ENCODE results near the gene PIBF1. TPM values are rescaled to one million over a fixed set of nuclear protein-coding genes. Genes with fewer than 3 reads are reported as not detected.

Gene PIBF1
- total RNA-seq, 1 experiment from 2014 or later: 12.5 TPM

DNA sequence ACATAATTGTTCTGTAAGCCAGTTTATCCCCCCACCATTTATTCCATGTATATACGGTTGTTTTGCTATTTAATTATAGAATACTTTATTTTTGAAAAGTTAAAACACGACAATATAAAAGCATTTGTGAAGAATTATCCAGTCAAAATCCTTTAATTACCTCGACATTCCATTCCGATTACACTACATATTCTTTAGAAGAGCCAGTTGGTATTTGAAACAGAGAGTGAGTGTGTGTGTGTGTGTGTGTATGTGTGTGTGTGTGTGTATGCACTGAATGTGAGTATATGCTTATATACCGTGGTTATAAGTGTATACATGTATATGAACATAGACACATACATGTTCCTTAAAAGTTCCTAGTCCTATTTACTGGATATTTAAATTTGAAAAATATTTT lies 189.0 kb downstream of the PIBF1 start:
- no peak for DNase-seq
- H3K9me3 Mint-ChIP-seq (ENCODE audit: low read depth, unreplicated experiment): no peaks in the 10 kb centered on the region
- intact Hi-C loops (cut with micrococcal nuclease; ENCODE audit: unreplicated experiment): no loop called here
- TF ChIP-seq, protein P1, sequence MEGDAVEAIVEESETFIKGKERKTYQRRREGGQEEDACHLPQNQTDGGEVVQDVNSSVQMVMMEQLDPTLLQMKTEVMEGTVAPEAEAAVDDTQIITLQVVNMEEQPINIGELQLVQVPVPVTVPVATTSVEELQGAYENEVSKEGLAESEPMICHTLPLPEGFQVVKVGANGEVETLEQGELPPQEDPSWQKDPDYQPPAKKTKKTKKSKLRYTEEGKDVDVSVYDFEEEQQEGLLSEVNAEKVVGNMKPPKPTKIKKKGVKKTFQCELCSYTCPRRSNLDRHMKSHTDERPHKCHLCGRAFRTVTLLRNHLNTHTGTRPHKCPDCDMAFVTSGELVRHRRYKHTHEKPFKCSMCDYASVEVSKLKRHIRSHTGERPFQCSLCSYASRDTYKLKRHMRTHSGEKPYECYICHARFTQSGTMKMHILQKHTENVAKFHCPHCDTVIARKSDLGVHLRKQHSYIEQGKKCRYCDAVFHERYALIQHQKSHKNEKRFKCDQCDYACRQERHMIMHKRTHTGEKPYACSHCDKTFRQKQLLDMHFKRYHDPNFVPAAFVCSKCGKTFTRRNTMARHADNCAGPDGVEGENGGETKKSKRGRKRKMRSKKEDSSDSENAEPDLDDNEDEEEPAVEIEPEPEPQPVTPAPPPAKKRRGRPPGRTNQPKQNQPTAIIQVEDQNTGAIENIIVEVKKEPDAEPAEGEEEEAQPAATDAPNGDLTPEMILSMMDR (IDR thresholded peaks at IDR 0.05; ENCODE audit: unreplicated experiment): no peak
- H3K4me3 Mint-ChIP-seq (ENCODE audit: low read depth, unreplicated experiment): no peak overlapping the region
- H3K27me3 Mint-ChIP-seq (ENCODE audit: unreplicated experiment): no peaks in the 10 kb centered on the region
- no peak overlapping the region for H3K27ac Mint-ChIP-seq (ENCODE audit: unreplicated experiment)
- H3K4me1 Mint-ChIP-seq (ENCODE audit: low read depth, unreplicated experiment): no peaks in the 10 kb centered on the region
- BruUV-seq (replicated peaks): no TSS peak
- CTCF ChIA-PET: no interaction called here
- H3K36me3 Mint-ChIP-seq (ENCODE audit: insufficient read depth, unreplicated experiment): no peaks in the 10 kb centered on the region

DNA sequence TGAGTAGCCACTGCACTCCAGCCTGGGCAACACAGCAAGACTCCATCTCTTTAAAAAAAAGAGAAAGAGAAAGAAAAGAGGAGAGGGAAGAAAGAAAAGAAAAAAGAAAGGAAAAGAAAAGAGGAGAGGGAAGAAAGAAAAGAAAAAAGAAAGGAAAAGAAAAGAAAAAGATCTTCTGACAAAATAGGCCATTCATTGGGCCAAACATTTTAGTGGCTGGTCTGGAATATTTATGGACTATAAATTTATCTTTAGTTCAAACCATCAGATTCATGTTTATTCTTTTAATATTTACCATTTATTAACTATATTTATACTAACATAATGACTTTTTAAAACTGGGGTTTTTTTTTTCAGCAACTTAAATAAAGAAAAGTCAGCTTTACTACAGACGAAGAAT lies 191.3 kb downstream of the PIBF1 start:
- no peak for DNase-seq
- CTCF ChIA-PET: no interaction called here
- Mint-ChIP-seq H3K4me3 (ENCODE audit: low read depth, unreplicated experiment) (no peak overlapping the region), H3K36me3 (ENCODE audit: insufficient read depth, unreplicated experiment) (no peaks in the 10 kb centered on the region), H3K9me3 (ENCODE audit: low read depth, unreplicated experiment) (no peaks in the 10 kb centered on the region), H3K27me3 (ENCODE audit: unreplicated experiment) (no peaks in the 10 kb centered on the region), H3K4me1 (ENCODE audit: low read depth, unreplicated experiment) (no peaks in the 10 kb centered on the region), H3K27ac (ENCODE audit: unreplicated experiment) (peak overlapping the region; percentile 72)
- TF ChIP-seq, protein P1 (IDR thresholded peaks at IDR 0.05; ENCODE audit: unreplicated experiment): no peak
- BruUV-seq (replicated peaks): no TSS peak
- intact Hi-C loops (cut with micrococcal nuclease; ENCODE audit: unreplicated experiment): no loop called here

GRCh38 chr13:72983085-72983768 lies 201.3 kb downstream of the PIBF1 start:
- DNase-seq: peak; percentile 2

DNA sequence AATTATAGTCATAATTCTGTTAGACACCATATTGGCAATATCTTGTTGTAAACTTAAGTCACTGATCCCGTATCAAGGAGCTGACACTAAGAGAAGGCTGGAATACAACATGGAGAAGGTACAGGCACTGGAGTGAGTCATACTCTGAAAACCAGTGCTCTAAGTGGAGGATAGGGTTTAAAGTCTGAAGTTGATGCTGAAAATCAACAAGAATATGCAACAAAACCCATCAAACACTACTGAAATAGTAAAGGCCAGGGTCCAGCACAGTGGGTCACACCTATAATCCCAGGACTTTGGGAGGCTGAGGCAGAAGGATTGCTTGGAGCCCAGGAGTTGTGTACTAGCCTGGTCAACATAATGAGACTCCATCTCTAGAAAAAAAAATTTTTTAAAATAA lies 203.7 kb downstream of the PIBF1 start:
- TF ChIP-seq, protein P1 (IDR thresholded peaks at IDR 0.05; ENCODE audit: unreplicated experiment): no peak
- DNase-seq: no peak
- intact Hi-C loops (cut with micrococcal nuclease; ENCODE audit: unreplicated experiment): no loop called here
- BruUV-seq (replicated peaks): no TSS peak
- Mint-ChIP-seq H3K9me3 (ENCODE audit: low read depth, unreplicated experiment) (no peaks in the 10 kb centered on the region), H3K27me3 (ENCODE audit: unreplicated experiment) (no peaks in the 10 kb centered on the region), H3K27ac (ENCODE audit: unreplicated experiment) (no peak overlapping the region), H3K36me3 (ENCODE audit: insufficient read depth, unreplicated experiment) (no peaks in the 10 kb centered on the region), H3K4me1 (ENCODE audit: low read depth, unreplicated experiment) (no peaks in the 10 kb centered on the region), H3K4me3 (ENCODE audit: low read depth, unreplicated experiment) (no peak overlapping the region)
- CTCF ChIA-PET: no interaction called here

More at GRCh38 chr13:72983085-72983768, 201.3 kb downstream of the PIBF1 start:
- Mint-ChIP-seq H3K9me3 (ENCODE audit: low read depth, unreplicated experiment) (no peaks in the 10 kb centered on the region), H3K4me1 (ENCODE audit: low read depth, unreplicated experiment) (no peaks in the 10 kb centered on the region), H3K4me3 (ENCODE audit: low read depth, unreplicated experiment) (no peak overlapping the region), H3K27ac (ENCODE audit: unreplicated experiment) (no peak overlapping the region), H3K27me3 (ENCODE audit: unreplicated experiment) (no peaks in the 10 kb centered on the region), H3K36me3 (ENCODE audit: insufficient read depth, unreplicated experiment) (no peaks in the 10 kb centered on the region)
- no TSS peak for BruUV-seq (replicated peaks)
- CTCF ChIA-PET: interaction anchor here (0.8 kb wide), 1 partner anchor 13 kb away, joined by 3 read pairs; no protein-coding TSS in a partner anchor
- intact Hi-C loops (cut with micrococcal nuclease; ENCODE audit: unreplicated experiment): no loop called here
- TF ChIP-seq, protein P1 (IDR thresholded peaks at IDR 0.05; ENCODE audit: unreplicated experiment): no peak

All from Calu3 (cell line).